AG09309 (cell line): ENCODE measurements around the gene FLOT1.

Experiments used
- DNase-seq: peaks from one replicate; pipeline ENCODE4 v3.0.0-alpha.2; 2010; ENCODE audit warnings: low read depth
- H3K4me3 ChIP-seq: 2 replicates; pipeline ENCODE4 v1.5.1; 2011; ENCODE audit warnings: mild to moderate bottlenecking, low read depth, low read length, moderate library complexity; ENCODE audit not compliant: control insufficient read depth
- CTCF ChIP-seq: IDR thresholded peaks from 2 replicates; pipeline ENCODE4 v1.5.1; 2011; ENCODE audit warnings: mild to moderate bottlenecking, low read depth, low read length, inconsistent platforms; ENCODE audit not compliant: insufficient read depth, control insufficient read depth; ENCODE audit errors: missing control alignments

The FLOT1 gene

GRCh38 chr6:30735668-30736314 is 6.7 kb downstream of the FLOT1 start:
- TF ChIP-seq CTCF: no peak
- no peak for DNase-seq
- H3K4me3 ChIP-seq: no peak overlapping the region

- DNase-seq: no peak
- H3K4me3 ChIP-seq: no peak overlapping the region
- no peak for TF ChIP-seq CTCF
Measured at GRCh38 chr6:30732237-30732943, 10.1 kb downstream of the FLOT1 start.

GRCh38 chr6:30730601-30731435 is 11.7 kb downstream of the FLOT1 start:
- TF ChIP-seq CTCF: peak; percentile 37
- H3K4me3 ChIP-seq: no peak overlapping the region
- DNase-seq: no peak

DNA sequence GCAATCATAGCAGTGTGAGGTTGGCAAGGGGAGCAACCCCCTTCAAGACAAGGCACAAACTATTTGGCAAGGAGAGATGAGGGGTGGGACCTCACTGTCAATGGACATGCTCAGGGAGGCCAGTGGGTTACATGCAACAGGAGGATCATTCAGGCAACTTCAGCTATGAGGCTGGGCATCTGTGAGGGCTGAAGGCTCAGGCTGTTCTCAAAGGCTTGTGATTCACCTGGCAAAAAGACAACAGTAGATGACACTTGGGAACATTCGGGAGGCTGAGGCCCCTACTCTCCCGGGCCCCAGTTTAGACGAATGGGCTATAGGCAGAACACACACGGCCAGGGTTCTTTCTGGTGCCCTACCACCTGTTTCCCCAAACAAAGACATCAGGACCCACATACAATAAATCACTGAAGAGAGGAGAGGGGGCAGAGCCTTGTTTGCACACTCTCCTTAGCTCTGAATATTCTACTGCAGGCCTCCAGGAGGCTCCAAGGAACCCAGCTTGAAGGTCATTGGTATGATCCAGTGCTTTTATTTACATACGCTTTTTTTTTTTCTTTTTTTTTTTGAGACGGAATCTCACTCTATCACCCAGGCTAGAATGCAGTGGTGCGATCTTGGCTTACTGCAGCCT is 14.4 kb downstream of the FLOT1 start:
- DNase-seq: no peak
- H3K4me3 ChIP-seq: no peak overlapping the region
- TF ChIP-seq CTCF: peak; percentile 38

GRCh38 chr6:30726506-30727413 is 15.7 kb downstream of the FLOT1 start:
- DNase-seq: no peak
- TF ChIP-seq CTCF: no peak

More at GRCh38 chr6:30726506-30727413, 15.7 kb downstream of the FLOT1 start:
- no peak overlapping the region for H3K4me3 ChIP-seq
